Effector CD4-positive, alpha-beta T cell (primary cell): ENCODE results near the gene S100A12.

Experiments used
- DNase-seq: peaks from one replicate; pipeline ENCODE4 v3.0.0-alpha.2; 2020

Gene S100A12

GRCh38 chr1:153365696-153366095 is 9.7 kb downstream of the S100A12 start:
- no peak for DNase-seq

GRCh38 chr1:153364766-153365666 is 10.4 kb downstream of the S100A12 start:
- DNase-seq: no peak

GRCh38 chr1:153364156-153364555 is 11.3 kb downstream of the S100A12 start:
- no peak for DNase-seq

GRCh38 chr1:153363641-153364040 is 11.8 kb downstream of the S100A12 start:
- DNase-seq: no peak

- no peak for DNase-seq
These were observed 13.1 kb downstream of the S100A12 start for GRCh38 chr1:153362187-153362775.

DNA sequence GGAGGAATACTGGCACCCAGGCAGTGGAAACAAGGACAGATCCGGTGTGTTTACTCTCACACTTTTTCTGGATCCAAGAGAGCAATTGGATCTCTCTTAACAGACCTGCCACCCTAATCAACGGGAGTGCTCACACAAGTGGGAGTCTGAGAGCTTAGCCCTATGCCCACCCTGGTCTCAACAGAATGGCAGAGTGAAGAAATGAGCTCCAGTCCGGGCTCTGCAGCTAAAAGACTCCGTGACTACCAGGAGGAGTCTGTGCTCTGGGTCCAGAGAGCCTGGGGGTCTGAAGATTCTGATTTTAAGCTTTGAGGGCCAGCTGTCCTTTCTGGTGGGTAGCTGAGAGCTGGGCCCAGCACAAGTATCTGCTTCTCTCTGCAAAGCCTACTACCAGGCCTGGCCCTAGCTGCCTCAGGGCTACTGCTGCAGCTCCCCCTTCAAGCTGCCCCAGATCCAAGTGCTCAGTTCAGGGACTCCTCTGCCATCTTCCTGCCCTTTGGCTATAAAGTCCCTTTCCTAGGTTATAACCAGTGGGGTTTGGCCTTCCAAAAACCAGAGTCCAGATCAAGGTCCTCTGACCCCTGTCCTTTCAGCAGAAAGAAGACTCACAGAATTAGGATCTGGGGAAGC is 13.8 kb downstream of the S100A12 start:
- no peak for DNase-seq

DNA sequence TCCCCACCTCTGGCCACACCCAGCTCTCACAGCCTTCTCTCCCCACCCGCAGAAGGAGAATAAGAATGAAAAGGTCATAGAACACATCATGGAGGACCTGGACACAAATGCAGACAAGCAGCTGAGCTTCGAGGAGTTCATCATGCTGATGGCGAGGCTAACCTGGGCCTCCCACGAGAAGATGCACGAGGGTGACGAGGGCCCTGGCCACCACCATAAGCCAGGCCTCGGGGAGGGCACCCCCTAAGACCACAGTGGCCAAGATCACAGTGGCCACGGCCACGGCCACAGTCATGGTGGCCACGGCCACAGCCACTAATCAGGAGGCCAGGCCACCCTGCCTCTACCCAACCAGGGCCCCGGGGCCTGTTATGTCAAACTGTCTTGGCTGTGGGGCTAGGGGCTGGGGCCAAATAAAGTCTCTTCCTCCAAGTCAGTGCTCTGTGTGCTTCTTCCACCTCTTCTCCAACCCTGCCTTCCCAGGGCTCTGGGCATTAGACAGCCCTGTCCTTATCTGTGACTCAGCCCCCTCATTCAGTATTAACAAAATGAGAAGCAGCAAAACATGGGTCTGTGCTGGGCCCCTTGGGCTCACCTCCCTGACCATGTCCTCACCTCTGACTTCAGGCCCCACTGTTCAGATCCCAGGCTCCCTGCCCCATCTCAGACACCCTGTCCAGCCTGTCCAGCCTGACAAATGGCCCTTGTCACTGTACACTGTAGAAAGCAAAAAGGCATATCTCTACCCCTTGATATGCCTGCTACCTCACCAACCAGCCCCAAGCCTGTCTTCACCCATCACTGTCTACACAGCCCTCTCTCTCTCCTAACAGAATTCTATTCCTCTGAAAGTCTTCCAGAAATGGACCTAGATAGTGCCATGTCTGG is 14.6 kb downstream of the S100A12 start:
- no peak for DNase-seq

- DNase-seq: no peak
These were observed 15.2 kb downstream of the S100A12 start for GRCh38 chr1:153360190-153360589.

GRCh38 chr1:153359241-153359640 is 16.2 kb downstream of the S100A12 start:
- no peak for DNase-seq

GRCh38 chr1:153358691-153358975 is 16.8 kb downstream of the S100A12 start:
- DNase-seq: no peak

DNA sequence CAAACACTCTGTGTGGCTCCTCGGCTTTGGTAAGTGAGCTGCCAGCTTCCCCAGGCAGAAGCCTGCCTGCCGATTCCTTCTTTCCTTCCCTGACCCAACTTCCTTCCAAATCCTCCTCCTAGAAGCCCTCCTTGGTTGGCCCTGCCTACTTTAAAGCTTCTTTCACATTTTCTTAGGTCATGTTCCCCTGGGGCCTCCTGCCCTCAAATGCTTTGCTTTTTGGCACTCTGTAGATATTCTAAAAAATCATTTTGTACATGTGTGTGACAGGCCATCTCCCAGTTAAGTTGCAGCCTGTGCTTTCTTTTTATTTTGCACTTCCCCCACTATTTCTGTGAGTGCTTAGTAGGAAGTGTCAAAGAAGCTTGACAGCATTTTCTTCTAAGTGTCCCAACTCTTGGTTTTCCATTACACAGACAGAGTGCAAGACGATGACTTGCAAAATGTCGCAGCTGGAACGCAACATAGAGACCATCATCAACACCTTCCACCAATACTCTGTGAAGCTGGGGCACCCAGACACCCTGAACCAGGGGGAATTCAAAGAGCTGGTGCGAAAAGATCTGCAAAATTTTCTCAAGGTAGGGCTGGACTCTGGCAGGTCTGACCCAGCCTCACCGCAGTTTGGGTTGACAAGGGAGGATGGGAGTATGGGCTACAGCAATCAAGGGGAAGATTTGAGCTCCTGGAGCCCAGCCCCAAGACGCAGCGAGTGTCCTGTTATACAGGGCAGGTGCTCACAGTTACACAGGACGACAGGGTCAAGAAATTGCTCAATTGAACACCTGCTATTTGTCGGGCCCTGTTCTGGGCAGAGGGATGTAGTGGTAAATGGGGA is 17.3 kb downstream of the S100A12 start, which contains the start of gene S100A9:
Gene S100A9, plus strand, starts transcription at position 2 of the 838 bp plus-strand sequence. Its CDS starts 430 bp downstream, at position 432.
- no peak for DNase-seq

- DNase-seq: no peak
These were observed 18.2 kb downstream of the S100A12 start for GRCh38 chr1:153357076-153357852.

GRCh38 chr1:153356392-153357075 is 18.9 kb downstream of the S100A12 start:
- no peak for DNase-seq

- DNase-seq: no peak
These were observed 19.9 kb downstream of the S100A12 start for GRCh38 chr1:153355445-153356071.

- no peak for DNase-seq
These were observed 20.8 kb downstream of the S100A12 start for GRCh38 chr1:153354515-153355193.

GRCh38 chr1:153353226-153353947 is 22.0 kb downstream of the S100A12 start:
- DNase-seq: no peak

DNA sequence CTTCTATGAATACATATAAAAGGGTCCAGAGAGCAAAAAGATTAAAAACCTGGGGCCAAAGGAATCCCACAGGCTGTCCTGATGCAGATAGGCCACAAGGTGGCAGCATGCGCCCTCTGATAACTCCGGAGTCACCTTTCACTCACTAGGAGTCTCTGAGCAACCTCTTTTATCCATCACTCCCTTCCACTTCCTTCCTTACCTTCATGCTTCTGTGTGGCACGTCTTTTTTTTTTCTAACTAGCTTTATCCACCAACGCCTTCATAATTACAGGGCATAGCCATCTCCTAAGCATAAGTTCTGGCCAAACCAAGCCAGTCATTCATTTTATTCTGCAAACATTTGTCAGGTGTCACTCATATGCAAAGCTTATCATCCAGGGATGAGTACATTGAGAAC is 22.9 kb downstream of the S100A12 start:
- DNase-seq: peak; percentile 51

DNA sequence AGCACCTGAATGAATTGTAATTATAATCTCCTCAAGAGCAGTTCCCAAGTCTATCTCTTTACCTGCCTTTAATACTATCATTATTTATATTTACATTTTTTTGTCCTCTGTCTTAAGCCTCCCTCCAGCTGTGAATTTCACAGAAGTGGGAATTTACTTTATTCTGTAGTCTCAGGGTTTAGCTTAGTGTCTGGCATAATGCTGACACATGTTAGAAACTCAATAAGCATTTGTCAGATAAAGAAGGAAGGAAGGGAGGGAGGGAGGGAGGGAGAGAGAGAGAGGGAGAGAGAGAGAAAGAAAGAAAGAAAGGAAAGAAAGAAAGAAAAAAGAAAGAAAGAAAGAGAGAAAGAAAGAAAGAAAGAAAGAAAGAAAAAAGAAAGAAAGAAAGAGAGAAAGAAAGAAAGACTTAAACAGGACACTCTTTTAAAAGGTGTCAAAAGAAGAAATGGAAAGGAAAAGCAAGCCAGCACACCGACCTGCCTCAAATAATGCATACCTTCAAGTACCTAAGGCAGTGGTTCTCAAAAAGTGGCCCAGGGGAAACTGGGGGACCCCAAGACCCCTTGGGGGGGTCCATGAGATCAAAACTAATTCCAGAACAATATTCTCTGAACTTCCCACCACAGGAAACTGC is 25.0 kb downstream of the S100A12 start:
- no peak for DNase-seq
